ENCODE results near the gene RTRAF.

GRCh38 chr14:51967521-51967920 lies 21.8 kb upstream of the RTRAF start:
- TF ChIP-seq CTCF (IDR thresholded peaks at IDR 0.05) (no peak), POLR2AphosphoS5 (IDR thresholded peaks at IDR 0.05) (no peak), POLR2A (IDR thresholded peaks at IDR 0.05) (no peak)

All from stomach (tissue), 4 donors.